Stimulated activated CD8-positive, alpha-beta memory T cell treated with anti-CD3 and anti-CD28 coated beads, Interleukin-15, amount 100 ng/mL, for 4 hours (primary cell): Measurements from ENCODE around the gene NUDT17.
A peak's percentile ranks its signal among the peaks of the same experiment; 100 is the strongest.
"Not testable (repeated sequence)": the region's sequence is repeated elsewhere in the genome, so short reads cannot be mapped to it uniquely, and the experiment has no call there.

Experiments used
- DNase-seq, 2 donors: peaks; one replicate each; pipeline ENCODE4 v3.0.0-alpha.2; 2020; ENCODE audit warnings: low read depth in 2 of 2

NUDT17 gene, protein sequence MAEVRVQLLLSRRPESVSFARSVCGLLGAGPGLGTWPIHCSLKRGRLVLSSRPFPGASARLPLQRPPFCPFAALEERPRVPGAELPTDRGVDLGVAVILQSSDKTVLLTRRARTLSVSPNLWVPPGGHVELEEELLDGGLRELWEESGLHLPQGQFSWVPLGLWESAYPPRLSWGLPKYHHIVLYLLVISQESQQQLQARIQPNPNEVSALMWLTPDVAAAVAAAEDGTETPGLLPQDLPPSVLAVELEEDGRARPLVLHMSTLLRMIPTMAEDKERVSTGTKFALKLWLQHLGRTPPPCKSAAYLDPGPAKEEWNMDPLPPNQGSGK

DNA sequence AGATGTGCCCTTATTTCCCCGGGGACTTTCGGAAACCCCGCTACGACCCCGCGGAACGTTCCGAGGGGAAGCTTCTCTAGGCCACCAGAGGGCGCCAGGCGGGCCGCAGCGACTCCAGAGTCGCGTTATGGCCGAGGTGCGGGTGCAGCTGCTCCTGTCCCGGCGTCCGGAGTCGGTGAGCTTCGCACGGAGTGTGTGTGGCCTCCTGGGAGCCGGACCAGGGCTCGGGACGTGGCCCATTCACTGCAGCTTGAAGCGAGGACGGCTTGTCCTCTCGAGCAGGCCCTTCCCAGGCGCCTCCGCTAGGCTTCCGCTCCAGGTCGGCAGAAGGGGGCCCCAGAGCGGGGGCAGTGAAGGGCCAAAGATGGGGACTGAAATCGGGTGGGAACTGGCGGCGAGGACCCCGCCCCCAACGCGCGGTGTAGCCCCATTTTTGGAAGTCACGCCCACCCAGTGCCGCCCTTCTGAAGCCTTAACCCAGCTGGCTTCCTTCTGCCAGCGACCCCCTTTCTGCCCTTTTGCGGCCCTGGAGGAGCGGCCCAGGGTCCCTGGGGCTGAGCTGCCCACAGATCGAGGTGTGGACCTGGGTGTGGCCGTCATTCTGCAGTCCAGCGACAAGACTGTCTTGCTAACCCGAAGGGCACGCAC, at the start of gene NUDT17:
Gene NUDT17, plus strand, starts transcription at position 117 of the 648 bp plus-strand sequence. Its CDS starts 11 bp downstream, at position 128.
- DNase-seq, result peak; percentile 46 to 49

DNA sequence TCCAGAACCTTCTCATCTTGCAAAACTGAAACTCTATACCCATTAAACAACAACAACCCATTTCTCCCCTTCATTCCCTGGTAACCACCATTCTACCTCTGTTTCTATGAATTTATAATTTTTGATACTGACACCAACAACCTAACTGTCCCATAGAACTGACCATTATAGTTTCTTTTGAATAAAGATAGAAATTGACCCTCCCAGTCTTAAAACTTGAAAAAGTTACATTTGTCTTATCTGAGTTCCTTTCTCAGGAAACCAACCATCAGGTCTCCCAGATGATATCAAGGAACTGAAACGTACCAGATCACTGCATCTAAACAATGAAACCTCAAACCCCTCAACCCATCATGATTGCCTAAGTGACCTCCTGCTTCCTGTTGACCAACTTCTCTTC, 48.7 kb upstream of the NUDT17 start:
- no peak for DNase-seq

DNA sequence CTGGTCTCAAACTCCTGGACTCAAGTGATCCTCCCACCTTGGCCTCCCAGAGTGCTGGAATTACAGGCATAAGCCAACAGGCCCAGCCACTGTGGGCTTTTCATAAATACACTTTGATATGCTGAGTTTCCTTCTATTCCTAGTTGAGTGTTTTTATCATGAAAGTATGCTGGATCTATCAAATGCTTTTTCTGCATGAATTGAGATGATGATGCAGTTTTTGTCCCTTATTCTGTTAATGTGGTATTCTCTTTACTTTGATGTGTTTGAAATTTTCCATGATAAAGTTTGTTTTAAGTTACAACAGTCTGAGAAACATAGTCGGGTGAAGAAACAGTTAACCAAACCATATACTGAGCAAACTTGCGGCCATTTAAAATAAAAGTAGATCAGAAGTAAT, 45.6 kb upstream of the NUDT17 start:
- no peak for DNase-seq

DNA sequence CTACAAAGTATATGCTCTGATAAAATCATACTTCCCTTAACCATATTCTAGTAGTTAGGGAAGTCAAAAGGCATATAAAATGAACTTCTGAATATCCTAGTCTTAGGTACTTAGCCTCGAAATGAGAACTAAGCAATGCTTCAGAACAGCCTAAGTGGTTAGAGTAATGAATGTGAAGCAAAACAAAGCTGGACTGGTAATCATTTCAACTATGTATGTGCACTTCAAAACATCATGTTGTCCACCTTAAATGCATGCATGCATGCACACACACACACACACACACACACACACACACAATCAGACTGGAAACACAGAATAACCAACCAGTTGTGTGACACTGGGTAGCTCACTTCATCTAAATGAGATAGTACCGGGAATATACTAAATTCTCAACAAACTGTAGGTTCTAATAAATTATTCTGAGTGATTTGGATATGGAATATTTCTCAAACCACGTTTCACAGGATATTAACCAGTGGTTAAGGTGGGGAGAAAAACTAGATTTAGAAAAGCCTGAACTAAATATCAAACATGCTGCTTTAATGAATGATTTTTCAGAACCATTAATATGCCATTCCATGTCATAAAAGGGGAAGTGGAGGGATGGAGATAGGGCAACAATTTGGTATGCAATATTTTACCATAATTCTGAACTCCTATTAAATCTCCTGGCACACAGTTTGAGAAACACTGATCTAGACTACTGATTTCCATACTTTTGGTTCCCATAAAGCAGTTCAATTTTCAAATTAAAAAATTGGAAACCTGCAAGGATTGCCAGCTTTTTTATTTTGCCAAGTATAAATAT, 41.0 kb upstream of the NUDT17 start:
- no peak for DNase-seq

DNA sequence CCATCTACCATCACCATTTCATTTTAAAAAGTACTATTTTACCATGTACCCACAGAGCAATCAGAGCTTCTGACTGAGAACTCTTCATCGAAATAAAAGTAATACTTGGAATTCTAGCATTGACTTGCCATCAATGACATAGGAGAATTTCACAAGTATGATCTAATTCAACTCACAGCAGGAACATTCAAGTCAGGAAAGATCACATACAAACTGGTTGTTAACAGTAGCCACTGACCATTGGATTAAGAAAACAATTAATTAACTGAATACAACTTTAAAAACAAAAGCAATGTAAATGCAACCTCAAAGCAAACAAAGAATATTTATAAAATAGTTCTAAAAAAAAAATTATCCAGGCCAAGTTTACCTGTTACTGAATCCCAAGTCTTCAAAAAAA, 40.4 kb upstream of the NUDT17 start:
- DNase-seq, result no peak

DNA sequence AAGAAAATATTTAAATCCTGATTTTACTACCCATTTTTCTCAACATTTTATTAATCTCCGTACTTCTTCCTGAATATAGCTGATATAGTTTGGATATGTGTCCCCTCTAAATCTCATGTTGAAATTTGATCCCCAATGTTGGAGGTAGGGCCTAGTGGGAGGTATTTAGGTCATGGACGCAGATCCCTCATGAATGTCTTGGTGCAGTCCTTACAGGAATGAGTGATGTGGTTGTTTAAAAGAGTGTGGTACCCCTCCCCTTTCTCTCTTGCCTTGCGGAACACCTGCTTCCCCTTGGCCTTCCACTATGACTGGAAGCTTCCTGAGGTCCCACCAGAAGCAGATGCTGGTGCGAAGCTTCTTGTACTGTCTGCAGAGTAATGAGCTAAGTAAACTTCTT, 39.0 kb upstream of the NUDT17 start:
- DNase-seq, result no peak

DNA sequence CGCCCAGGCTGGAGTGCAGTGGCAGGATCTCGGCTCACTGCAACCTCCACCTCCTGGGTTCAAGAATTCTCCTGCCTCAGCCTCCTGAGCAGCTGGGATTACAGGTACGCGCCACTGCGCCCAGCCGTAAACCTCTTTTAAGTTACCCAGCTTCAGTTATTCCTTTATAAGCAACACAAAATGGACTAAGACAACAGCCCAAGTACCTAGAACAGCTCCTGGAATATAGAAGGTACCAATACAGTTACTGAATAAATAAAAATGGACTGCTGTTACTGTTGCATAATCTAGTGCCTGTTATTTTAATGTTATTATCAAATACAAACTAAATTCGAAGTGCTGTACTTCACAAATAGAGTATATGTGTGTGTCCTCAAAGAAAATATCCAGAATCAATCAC, 38.6 kb upstream of the NUDT17 start:
- DNase-seq, result no peak

DNA sequence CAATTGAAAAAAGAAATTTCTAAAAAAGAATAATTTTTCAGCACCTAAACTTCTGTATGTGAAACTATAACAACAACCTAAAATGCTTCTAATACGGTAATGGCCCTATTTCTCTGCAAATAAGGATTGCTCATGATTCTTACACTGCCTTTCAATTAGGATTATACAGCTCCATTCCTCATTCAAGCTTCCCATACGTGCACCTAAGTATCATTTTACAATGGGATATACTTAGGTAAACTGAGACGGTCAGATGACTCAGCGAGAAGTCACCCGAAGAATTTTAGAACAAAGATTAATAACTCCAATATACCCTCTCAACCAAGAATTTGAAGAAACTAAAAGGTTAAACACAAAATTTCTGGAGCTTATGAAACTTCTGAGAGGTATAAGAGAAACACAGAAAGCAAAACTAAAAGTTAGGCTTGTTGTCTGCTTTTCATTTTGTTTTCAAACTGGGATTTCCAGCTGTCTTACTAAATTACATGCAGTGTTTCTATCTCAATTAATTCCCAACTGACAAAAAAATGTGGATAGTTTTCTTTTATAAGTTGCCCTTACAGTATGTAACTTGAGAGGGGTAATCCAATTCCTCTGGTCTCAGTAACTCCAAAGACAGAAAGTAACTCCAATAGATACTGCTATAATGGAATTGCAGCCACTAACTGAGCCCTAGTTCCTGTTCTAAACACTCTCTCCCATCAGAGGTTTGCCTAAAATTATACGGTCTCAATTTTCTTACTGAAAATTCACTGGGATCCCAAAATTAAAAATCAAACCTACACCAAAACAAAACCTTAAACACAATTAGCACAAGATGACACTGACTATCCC, 32.2 kb upstream of the NUDT17 start:
- not testable (repeated sequence) for DNase-seq

DNA sequence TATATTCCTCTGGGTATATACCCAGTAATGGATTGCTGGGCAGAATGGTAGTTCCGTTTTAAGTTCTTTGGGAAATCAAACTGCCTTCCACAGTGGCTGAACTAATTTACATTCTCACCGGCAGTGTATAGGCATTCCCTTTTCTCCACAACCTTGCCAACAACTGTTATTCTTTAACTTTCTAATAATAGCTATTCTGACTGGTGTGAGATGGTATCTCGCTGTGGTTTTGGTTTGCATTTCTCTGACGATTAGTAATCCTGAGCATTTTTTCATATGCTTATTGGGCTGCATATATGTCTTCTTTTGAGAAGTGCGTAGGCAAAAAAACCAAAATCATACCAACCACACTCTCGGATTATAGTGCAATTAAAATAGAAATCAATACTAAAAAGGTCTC, 27.3 kb upstream of the NUDT17 start:
- DNase-seq, result not testable (repeated sequence)

DNA sequence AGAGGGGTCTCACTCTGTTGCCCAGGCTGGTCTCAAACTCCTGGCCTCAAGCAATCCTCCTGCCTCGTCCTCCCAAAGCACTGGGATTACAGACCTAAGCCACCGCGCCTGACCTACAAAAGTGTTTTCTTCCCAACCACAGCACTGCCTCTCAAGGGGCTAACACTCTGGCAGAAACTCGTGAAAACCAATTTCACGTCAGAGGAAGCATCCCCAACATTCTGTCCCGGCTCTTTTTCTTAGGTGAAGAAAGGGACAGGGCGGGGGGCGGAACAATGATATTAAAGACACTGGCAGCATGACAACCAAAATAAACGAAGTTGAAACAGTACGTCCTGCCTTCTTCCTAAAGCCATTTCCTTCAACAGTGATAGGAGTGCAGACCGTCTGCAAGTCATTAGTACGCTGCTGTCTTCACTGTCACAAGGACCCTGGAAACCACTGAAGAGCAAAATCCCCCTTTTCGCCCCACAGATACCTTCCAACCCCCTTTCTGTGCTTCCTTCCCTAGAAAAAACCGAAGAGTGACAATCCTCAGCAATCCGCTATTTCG, 22.6 kb upstream of the NUDT17 start:
- not testable (repeated sequence) for DNase-seq

DNA sequence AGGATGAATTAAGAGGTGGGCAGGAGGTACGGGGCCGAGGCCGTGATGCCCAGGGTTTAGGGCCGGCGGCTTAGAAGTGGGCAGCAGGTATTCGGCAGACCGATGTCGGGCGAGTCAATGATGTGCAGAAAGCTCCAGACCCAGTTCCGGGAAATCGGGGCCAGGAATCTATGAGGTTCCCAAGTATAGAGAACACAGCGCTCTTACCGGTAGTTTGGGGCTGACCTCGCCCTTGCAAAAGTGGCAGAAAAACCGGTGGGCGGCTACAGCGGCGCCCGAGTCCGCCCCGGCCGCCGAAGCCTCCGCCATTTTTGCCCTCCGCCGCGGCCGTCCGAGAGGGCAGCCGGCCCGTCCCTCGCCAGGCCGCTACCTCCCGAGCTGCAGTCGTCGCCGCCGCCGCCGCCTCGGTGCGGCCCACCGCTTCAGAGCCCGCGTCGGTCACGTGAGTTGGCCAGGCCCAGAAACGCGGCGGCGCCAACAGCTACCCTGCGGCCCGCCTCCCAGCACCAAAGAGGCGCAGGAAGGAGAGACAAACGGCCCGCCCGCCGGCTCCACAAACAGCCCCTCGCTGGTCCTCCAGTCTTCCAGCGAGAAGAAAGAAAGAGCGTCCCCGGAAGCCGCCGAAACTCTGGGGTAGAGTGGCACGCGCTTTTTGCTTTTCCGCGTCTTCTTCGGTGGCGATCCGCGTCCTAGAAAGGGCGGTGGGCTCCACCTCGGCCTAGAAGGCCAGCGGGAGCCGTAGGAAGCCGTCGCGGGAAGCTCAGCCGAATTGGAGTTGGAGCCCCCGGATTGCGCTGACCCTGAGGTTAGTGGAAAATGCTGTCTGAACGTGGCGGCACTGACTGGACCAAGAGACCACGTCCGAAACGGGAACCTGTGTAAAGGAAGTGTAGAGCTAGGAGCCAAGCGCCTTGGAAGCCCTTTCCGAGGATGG, 21.6 kb upstream of the NUDT17 start, which contains the start of the genes POLR3C and RNF115:
Gene POLR3C, plus strand, starts transcription at position 636 of the 934 bp plus-strand sequence. CDS start 1,577 bp downstream, outside the sequence.
Gene RNF115, minus strand, starts transcription at position 531 of the 934 bp plus-strand sequence. Its CDS starts 222 bp downstream, at position 309.
- DNase-seq, result peak; percentile 67 to 70

DNA sequence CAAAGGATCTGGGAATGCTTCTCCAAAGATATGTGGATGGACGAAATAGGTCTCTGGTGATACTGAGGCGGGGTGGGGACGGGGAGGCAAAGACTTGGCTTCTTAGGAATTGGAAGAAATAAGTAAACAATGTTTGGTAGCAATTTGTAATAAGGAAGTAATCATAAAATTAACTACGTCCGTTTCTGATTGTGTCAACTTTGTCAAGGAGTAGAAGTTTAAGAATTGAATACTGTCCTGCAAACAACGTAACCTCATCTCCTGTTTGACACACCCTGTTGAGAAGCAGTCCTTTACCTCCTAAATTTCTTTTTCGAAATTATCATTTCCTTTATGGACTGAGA, 21.0 kb upstream of the NUDT17 start:
- DNase-seq, result no peak

DNA sequence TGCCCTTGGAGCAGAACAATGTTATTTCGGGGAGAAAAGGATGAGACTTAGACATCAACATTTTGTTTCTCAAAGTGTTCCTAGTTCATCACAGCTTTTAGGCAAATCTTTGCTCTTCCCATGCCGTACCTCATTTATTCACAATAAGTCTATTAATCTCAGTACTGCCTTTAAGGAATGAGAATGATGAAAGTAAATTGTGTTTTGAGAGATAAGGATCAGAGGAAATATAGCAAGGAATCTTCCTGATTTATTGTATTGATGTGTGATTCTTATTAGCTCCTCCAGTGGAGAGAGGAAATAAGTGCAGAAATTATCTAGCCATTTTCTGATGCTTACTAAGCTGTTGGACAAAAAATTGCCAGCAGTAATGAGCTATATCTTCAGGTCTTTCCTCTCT, 19.4 kb upstream of the NUDT17 start:
- DNase-seq, result no peak

DNA sequence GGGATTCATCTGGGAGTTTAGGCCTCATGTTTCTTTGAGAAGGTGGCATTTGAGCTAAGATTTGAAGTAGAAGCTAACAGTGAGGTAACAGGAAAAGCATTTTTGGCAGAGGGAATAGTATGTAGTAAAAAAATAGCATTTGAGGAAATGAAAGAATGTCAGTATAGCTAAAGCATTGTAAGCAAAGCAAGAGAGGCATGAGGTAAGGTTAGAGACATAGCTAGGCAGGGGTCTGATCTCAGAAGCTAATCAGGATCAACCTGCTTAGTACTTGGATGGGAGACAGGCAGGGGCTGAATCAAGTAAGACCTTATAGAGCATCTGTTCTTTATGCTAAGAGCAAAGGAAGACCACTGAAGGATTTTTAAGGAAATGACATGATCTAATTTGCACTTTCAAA, 17.5 kb upstream of the NUDT17 start:
- no peak for DNase-seq

DNA sequence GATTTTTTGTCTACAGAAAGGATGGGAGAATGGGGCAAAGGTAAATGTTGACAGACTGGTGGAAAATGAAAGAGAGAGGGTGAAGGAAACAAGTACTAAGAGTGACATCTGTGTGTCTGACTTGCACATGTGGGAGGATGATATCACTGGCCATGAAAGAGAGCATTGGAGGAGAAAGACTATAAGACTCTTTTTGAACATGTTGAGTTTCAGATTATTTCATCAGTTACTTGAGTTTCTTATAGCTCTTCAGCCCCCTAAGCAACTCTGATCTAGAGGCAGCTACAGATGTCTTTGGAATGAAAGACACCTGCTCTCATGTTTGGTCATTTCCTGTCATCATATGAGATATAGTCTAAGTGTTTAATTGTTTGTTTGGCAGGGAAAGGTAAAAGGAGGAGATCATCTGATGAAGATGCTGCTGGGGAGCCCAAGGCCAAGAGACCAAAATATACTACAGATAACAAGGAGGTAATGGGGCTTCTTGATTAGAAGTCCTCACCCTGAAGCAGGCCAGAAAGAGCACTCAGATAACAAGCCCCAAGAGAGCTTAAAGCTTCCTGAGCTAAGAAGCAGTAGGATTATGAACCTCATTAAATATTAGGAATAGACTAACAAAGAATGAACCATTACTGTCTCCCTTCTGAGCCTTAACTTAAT, 16.9 kb upstream of the NUDT17 start:
- DNase-seq, result no peak

DNA sequence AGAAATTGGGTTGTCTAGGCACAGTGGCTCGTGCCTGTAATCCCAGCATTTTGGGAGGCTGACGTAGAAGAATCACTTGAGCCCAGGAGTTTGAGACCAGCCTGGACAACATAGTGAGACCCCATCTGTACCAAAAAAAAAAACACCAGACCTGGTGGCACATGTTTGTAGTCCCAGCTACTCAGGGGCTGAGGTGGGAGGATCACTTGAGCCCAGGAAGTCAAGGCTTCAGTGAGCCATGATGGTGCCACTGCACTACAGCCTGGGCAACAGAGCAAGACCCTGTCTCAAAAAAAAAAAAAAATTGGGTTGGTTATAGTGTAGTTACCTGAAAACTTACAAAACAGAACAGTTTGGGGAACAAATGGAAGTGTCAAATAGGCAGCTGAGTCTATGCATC, 14.6 kb upstream of the NUDT17 start:
- DNase-seq, result not testable (repeated sequence)

DNA sequence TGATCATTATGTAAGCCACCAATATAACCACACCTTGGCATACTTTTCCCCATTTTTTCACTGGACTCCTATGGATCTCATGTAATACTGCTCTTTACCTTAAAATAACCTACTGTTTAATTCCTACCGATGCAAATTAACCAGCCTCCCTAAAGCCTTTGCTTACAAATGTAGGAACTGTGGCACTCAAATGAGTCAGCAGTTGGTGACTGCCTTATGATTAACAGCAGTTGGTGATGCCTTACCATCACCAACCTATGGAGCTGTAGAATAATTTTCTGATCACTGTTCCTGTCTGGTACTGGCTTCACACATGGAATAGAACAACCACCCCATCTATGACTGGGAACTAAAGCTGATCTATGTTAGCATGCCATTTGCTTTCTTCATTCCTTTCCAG, 7.8 kb upstream of the NUDT17 start:
- no peak for DNase-seq

DNA sequence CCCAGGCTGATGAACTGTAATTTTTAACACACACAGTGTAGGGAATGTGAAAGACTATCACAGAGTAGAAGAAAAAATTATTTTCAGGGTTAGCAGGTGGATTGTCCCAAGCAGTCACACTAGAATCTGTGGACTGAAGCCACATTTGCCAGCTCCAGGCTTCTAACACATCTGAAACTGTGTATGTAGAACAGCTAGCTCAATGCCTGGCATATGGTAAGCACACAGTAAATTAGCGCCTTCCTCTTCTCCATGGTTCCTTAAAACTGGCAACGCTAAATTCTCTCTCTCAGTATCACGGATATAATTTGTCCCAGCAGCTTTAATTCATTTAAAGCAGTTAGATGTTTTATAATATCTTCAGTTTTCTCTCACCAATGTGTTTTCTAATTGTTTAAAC, 2.4 kb upstream of the NUDT17 start:
- no peak for DNase-seq

DNA sequence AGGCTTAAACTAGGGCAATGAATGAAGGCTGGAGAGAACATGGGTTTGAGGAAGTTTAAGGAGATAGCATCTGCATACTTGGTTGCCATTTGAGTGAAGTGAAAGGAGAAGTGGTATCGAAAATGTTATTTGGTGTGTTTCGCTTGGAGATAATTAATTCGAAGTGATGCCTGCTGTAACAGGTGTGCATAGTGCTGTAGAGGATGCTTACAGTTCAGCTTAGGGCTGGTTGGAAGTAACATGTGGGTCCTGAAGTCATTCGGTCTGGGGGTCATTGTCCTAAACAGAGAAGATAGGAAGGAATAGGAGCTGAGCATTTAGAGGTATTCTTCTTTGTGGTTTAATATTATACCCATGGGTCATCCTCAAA, 301 bp upstream of the NUDT17 start:
- DNase-seq, result no peak

DNA sequence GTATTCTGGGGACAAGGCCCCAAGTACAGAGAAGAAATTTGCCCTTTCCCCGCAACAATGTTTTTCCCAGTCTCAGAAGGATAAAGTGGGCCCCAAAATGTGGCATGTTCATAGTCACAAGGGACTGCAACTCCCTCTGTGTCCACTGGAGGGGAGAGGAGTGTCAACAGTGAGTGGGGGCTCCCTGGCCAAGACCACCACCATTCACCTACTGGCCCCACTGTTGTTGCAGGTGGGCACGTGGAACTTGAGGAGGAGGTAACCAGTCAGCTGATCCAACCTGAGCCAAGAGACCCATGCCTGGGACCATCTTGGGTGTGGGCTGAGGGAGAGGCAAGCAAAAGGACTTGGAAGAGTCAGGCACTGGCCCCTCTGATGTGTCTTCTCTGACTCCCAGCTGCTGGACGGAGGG, 777 bp downstream of the NUDT17 start:
- DNase-seq, result no peak
